ENCODE measurements around the gene ZNF423.
A peak's percentile ranks its signal among the peaks of the same experiment; 100 is the strongest.

Gene ZNF423

DNA sequence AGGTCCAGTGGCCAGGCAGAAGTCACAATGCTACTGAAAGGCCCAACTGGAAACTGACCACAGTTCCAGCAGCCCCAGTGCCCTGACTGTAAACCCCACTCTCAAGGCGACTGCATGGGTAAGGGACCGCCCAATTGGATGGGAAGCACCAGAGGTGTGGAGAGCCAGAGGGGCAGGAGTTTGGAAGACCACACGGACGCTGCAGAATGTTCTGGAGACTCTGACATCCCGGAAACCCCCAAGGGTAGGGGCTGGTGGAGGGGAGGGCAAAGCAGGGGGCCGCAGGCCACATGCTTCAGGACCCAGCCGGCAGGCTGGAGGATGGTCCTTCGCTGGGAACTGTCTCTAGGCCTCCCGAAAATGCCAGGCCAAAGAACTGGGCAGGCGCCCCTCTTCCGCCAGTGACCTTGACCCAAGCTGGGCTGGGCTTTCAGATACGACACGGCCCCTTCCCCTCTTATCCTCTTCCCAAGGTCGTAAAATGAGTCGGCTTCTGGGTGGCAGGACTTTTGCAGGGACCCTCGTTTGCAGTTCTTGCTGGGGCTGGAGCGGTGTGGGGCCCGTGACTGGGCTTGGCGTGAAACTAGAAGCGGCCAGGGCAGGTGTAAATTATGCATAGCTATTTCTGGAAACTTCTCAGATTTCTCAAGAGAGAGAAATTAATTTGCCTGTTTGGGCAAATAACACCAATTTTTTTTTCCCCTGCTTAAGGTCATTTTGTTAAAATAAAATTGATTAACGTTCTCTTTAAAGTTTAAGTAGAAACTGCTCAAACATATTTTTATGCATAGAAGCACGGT, 372.1 kb downstream of the ZNF423 start:
- no peak for DNase-seq

DNA sequence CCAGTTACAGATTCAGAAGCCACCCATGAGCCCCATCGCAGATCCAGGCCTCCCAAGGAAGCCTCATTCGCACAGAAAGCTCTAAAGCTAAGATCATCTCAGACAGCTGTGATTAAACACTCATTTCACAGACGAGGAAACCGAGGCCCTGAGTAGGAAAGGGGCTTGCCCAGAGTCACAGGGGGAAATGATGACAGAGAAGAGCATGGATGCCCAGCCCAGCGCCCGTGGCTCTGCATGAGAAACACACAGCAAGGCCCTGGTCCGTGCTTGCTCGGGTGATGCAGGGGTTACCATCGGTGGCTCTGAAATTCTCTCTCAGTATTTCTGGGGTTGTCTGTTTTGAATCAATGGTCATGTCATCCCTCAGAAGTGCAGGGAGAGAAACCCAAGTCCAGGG, 372.7 kb downstream of the ZNF423 start:
- DNase-seq, result no peak

DNA sequence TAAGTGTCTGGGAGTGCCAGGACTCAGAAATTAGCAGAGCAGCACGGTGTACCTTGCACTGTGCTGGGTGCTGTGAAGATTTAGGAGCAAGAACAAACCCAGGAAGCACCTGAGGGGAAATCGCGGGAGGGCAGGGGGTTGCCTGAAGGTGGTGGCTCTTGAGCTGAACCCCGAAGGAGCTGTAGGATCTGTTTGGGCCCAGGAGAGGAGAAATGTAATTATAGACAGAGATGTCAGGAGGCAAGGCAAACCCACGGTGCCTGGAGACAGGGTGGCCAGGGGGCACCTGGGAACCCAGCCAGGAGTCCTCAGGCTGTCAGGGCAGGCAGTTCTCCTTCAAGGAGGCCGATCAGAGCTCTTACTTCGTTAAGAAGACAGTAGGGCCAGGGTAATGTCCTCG, 373.2 kb downstream of the ZNF423 start:
- no peak for DNase-seq

GRCh38 chr16:49478616-49479015, 377.3 kb downstream of the ZNF423 start:
- no peak for DNase-seq

GRCh38 chr16:49478107-49478506, 377.8 kb downstream of the ZNF423 start:
- DNase-seq, result no peak

DNA sequence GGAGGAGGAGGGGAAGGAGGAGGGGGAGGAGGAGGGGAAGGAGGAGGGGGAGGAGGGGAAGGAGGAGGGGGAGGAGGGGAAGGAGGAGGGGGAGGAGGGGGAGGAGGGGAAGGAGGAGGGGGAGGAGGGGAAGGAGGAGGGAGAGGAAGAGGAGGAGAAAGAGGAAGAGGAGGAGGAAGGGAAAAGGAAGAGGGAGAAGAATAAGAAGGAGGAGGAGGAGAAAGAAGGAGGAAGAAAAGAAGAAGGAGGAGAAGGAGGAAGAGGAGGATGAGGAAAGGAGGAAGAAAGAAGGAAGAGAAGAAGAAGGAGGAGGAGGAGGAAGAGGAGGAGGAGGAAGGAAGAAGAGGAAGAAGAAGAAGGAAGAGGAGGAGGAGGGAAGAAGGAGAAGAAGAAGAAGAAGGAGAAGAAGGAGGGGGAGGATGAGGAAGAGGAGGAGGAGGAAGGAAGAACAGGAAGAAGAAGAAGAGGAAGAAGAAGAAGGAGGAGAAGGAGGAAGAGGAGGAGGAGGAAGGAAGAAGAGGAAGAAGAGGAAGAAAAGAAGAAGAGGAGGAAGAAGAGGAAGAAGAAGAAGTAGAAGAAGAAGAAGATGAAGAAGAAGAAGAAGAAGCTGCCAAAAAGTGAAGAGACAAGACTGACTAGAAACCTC, 378.5 kb downstream of the ZNF423 start:
- DNase-seq, result no peak

DNA sequence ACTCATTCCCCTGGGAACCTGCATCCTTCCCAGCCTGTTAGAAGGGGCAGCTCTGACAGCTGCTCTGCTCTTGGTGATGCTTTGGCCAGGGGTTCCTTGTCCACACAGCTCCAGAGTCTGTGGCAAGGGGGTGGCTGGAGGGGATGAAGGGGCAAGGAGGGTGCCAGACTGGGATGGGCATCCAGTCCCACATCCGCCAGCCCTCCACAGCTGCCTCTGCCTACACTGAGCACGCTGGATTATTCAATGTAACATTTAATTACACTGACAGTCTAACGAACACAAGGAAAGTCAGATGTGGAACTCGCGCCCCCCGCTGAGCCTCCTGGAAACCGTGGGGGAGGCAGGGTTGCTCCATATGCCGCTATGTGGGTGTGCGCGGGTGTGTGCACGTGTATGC, 381.2 kb downstream of the ZNF423 start:
- no peak for DNase-seq

DNA sequence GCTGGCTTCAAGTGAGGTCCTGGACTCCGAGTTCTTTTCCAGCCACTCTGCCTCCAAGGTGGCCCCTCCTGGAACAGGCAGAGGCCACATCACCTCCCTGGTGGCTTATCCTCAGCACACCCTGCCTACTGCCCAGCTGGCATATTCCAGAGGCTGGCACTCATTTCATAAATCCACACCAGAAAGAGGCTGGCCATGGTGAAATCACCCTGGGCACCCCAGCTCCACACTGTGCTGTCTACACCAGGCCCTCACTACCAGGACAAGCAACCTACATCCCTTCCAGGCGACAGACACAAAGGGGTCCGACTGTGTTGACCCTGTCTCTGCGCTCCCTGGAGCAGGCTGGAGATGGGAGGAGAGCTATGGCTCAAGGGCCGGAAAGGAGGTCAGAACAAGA, 382.1 kb downstream of the ZNF423 start:
- DNase-seq, result no peak

DNA sequence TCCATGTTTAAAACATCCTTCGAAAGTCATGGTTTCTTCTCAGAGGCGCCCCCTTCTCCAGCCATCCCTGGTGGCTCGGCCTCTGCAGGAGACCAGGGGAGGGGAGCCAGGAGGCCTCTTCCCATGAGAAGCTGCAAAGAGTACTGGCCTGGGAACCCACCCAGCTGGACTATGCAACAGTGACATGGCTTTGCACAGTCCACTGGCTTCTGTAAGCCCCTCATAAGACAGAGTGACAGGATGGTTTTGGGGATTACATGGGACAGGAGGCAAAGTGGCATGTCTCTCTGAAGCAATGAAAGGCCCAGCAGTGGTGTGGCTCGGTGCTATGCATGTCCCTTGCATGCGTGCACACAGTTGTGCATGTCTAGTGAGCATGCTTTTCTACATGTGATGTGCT, 382.8 kb downstream of the ZNF423 start:
- no peak for DNase-seq

DNA sequence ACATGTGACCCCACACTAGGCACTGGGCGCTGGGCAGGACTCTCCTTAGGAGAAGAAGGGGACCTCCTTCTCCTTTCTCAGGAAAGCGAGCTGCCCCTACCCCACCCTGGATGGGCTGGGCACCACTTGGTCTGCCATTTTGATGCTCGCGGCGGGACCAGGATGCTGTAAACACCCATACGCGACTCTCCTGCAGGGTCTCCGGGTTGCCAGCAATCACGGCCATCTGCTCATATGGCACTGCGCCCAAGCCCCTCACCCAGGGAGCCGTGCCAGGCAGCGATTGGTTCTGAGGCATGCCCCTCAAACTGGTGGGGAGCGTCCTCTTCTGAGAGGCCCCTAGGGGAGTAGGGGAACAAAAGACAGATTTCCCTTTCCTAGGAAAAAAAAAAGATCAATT, 383.3 kb downstream of the ZNF423 start:
- no peak for DNase-seq

- no peak for DNase-seq
These were observed 384.7 kb downstream of the ZNF423 start for GRCh38 chr16:49471038-49471727.

DNA sequence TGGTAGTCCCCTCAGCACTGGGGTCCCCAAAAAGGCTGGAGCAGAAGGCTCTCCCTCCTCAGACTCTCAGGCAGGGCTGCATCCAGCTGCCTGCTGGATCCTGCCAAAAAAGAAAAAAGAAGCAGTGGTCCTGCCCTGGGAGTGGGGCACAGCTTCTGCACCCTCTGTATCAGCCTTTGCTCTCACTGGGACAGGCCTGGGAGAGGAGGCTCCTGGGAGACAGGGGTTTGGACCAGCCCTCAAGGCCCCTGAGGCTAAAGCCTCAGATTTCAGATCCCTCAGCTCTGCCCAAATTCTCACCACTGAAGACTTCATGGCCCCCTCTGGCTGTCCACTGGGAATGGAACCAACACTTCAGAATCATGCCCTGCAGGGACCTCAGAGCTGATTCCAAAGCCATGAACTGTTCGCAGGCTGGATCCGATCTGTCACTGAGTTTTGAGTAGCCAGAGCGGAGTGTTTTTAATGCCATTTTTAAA, 385.4 kb downstream of the ZNF423 start:
- no peak for DNase-seq

- DNase-seq, result no peak
These were observed 385.9 kb downstream of the ZNF423 start for GRCh38 chr16:49469930-49470451.

- no peak for DNase-seq
These were observed 386.6 kb downstream of the ZNF423 start for GRCh38 chr16:49469311-49469670.

DNA sequence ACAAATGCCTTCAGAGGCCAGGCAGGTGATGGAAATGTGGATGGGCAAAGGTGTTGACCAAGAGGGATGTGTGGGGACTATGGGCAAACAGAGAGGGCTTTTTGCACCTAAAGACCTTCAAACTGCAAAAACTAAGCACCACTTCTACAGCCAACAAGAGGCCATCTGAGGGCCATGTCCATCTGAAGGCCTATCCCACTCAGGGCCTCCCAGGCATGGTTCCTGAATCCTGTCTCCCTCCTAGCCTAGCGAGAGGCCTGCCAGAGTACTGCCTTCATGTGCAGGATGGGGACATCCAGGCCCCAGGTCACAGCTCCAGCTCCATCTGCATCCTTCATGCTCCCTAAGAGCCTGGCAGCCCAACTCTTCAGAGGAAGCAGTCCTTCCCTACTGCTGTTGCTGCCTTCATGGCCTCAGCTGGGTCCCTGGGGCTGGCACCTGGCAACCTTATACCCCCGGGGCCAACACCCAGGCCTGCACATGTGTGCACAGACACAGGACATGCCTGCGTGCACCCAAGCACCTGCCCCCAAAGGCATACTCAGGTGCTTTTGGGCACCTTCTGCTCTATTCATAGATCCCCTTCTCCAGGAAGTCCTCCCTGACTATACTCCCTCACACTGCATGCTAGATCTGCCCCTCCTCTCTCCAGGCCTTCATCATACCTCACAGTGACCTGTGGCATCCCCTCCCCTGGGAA, 387.2 kb downstream of the ZNF423 start:
- no peak for DNase-seq

DNA sequence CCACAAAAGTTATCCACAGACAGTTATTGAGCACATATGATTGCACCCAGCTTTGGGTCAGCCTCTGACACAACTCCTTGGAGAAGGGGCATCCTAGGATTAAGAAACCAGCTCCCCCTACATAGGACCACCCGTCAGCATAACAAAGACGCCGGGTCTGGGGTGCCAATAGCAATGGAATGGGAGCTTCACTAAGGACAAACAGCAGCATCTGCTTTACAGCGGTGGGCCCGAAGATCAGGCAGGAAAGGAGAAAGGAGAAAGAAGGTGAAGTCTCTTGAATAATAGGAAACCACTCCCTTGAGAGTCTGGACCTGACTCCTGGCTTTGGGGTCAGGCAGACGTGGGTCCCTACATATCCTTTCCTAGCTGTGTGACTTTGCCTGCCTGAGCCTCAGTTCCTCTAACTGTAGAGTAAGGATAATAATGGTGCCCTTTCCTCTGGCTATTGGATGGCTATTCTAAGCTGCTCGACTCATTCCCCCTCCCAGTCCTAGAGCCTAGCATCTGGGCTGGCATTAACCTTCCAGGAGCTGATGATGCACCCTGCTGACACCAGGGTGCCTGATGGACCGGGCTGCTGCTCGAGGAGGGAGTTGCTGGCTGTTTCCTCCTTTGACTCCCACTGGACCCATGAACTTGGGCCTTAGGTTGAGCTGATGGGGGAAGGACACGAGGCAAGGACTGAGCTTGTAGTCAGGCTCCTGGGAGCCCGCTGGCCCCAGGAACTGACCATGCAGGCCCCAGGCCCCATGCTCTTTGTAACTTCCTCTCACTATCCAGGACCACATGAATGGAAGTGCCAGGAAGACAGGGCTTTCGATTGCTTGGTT, 388.2 kb downstream of the ZNF423 start:
- DNase-seq, result no peak

DNA sequence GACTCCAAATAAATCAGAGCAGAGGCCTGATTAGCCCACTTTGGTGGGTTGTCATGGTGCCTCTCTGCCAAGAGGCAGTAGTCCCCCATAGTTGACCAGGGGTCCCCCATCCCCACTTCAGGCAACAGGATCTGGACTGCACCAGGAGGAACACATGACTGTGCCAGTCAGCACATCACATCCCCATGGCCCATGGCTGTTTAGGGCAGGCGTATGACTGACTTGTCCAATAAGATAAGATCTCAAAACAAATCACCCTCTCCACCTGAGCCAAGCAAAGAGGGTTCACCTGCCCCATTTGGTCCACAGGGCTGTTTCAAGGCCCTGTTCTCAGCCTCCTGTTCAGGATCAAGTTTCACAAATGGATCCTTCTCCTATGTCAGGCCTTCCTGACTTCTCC, 389.0 kb downstream of the ZNF423 start:
- DNase-seq, result no peak

- DNase-seq, result no peak
These were observed 389.4 kb downstream of the ZNF423 start for GRCh38 chr16:49466529-49466831.

GRCh38 chr16:49465661-49466528, 390.0 kb downstream of the ZNF423 start:
- no peak for DNase-seq

DNA sequence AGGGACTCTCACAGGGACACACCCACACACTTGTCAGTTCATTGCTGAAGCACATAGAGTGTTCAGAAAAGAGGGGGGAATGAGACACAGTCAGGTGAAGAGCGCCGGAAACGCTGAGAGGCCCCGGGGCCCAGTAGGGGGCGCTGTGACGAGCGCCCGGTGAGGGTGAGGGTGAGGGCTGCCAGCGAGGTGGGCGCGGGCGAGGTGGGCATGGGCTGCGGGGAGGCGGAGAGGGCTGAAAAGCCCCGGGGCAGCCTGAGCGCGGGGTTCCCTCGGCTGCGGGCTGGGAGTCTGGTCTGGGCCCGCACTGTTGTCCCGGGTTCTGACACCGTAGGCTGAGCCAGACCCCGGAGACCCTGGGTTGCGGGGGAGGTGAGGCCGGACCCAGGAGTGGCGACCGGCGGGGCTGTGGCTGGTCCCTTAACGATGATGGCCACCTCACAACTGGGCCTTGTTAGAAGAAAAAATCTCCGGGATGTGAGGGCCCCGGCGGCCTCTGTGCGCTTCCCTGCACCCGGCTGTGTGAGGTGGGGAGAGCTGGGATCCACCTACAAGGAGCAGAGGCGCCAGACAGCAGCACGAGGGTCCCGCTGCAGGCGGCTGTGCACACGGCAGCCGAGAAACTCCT, 390.9 kb downstream of the ZNF423 start:
- peak; percentile 67 for DNase-seq

DNA sequence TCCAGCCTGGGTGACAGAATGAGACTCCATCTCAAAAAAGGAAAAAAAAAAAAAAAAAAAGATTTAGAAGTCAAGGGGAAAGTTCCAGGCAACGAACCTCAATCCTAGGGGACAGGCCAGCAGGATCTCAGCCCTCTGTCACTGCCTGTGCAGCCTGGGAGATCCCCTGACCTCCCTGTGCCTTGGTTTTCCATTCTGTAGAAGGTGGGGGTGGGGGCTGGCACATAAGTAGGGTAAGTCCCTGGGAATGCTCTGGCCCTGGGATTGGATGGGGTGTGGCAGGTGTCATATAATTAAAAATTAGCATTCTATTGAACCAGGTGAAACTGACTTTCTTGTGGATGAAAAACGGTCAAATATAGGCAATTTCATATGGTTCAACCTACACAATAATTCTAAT, 391.8 kb downstream of the ZNF423 start:
- no peak for DNase-seq

Data from NCI-H1436 (cell line).